Keratinocyte (primary cell): ENCODE measurements around the gene PLD2.

ENCODE experiments used
- EZH2 ChIP-seq: IDR thresholded peaks from one replicate; pipeline ENCODE4 v1.6.1; 2012; ENCODE audit warnings: inconsistent platforms, mild to moderate bottlenecking, low read length, moderate library complexity
- TF ChIP-seq, protein P1 (sequence below), 3 experiments: IDR thresholded peaks in 1 of 3; conservative IDR thresholded peaks in 1 of 3; optimal IDR thresholded peaks in 1 of 3; 2 replicates in 2 of 3; 3 replicates in 1 of 3; pipeline versions ENCODE3 to v1.5.1; 2011; ENCODE audit warnings: low read length in 3 of 3, mild to moderate bottlenecking in 3 of 3, moderate library complexity in 2 of 3, control low read depth in 1 of 3, inconsistent platforms in 1 of 3; ENCODE audit not compliant: insufficient read depth in 2 of 3; ENCODE audit errors: extremely low read depth in 1 of 3

DNA sequence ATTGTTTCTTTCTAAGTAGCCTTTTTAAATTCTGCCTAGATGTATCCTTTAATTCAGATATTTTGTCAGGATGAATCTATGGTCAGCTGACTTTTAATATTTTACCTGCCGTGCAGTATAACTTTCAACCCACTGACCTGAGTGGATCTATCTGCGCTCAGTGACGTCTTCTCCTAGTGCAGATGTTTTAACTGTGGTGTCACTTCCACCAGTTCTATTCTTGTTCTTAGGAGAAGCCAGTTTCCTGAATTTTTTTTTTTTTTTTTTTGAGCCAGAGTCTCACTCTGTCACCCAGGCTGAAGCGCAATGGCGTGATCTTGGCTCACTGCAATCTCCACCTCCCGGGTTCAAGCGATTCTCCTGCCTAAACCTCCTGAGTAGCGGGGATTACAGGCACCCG lies 40.2 kb upstream of the PLD2 start:
- TF ChIP-seq, protein P1, sequence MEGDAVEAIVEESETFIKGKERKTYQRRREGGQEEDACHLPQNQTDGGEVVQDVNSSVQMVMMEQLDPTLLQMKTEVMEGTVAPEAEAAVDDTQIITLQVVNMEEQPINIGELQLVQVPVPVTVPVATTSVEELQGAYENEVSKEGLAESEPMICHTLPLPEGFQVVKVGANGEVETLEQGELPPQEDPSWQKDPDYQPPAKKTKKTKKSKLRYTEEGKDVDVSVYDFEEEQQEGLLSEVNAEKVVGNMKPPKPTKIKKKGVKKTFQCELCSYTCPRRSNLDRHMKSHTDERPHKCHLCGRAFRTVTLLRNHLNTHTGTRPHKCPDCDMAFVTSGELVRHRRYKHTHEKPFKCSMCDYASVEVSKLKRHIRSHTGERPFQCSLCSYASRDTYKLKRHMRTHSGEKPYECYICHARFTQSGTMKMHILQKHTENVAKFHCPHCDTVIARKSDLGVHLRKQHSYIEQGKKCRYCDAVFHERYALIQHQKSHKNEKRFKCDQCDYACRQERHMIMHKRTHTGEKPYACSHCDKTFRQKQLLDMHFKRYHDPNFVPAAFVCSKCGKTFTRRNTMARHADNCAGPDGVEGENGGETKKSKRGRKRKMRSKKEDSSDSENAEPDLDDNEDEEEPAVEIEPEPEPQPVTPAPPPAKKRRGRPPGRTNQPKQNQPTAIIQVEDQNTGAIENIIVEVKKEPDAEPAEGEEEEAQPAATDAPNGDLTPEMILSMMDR (optimal IDR thresholded peaks at IDR 0.05 in 1 of 3, IDR thresholded peaks at IDR 0.05 in 1 of 3, conservative IDR thresholded peaks at IDR 0.05 in 1 of 3; ENCODE audit: extremely low read depth in 1 of 3, insufficient read depth in 2 of 3, low read length in 3 of 3): no peak
- no peak for TF ChIP-seq EZH2
